Prostate gland (tissue), 2 donors: ENCODE data around the gene BNC2.

Experiments used
- CTCF ChIP-seq, 4 experiments: fragments of 200-600 bp in 2 of 4; fragments of 450-650 bp in 2 of 4; sonication (generic) in 2 of 4; IDR thresholded peaks; 1 replicate in 3 of 4; 2 replicates in 1 of 4; pipeline ENCODE4 v1.5.1; 2016 to 2019; ENCODE audit warnings: antibody characterized with exemption in 4 of 4, mild to moderate bottlenecking in 2 of 4, moderate library complexity in 2 of 4
- POLR2A ChIP-seq: fragments of 450-650 bp; IDR thresholded peaks from one replicate; pipeline ENCODE4 v1.6.1; 2016; ENCODE audit warnings: antibody characterized with exemption, mild to moderate bottlenecking

- no peak for TF ChIP-seq CTCF (IDR thresholded peaks at IDR 0.05)
- no peak for TF ChIP-seq POLR2A
Measured at GRCh38 chr9:16768816-16769215, 101.7 kb downstream of the BNC2 start.
